KMS-11 (cell line): ENCODE data around the gene MAP1LC3A.
A peak's percentile ranks its signal among the peaks of the same experiment; 100 is the strongest.
"Not testable (repeated sequence)": the region's sequence is repeated elsewhere in the genome, so short reads cannot be mapped to it uniquely, and the experiment has no call there.

Experiments
- H2AFZ ChIP-seq: fragments of 200-600 bp; sonication (generic); 2 replicates; pipeline ENCODE4 v1.6.1; 2016; ENCODE audit warnings: antibody characterized with exemption, mixed run types, low read depth
- H3K27ac ChIP-seq: fragments of 200-600 bp; sonication (generic); 2 replicates; pipeline ENCODE4 v1.6.1; 2016; ENCODE audit warnings: mild to moderate bottlenecking, mixed run types
- H3K27me3 ChIP-seq: fragments of 200-600 bp; sonication (generic); 2 replicates; pipeline ENCODE4 v1.6.1; 2017; ENCODE audit warnings: mild to moderate bottlenecking, low read depth, mixed run types, moderate library complexity; ENCODE audit not compliant: insufficient read depth
- H3K36me3 ChIP-seq: fragments of 200-600 bp; sonication (generic); 2 replicates; pipeline ENCODE4 v1.6.1; 2017; ENCODE audit warnings: mild to moderate bottlenecking, mixed run types; ENCODE audit not compliant: insufficient read depth
- H3K4me1 ChIP-seq: fragments of 200-600 bp; sonication (generic); 2 replicates; pipeline ENCODE4 v1.6.1; 2016; ENCODE audit warnings: mild to moderate bottlenecking, low read depth, mixed run types; ENCODE audit not compliant: poor library complexity, severe bottlenecking
- H3K4me2 ChIP-seq: fragments of 200-600 bp; sonication (generic); 2 replicates; pipeline ENCODE4 v1.7.0; 2016; ENCODE audit warnings: mild to moderate bottlenecking, mixed run types
- H3K4me3 ChIP-seq: fragments of 200-600 bp; sonication (generic); IDR thresholded peaks from 2 replicates; pipeline ENCODE4 v1.6.1; 2017; ENCODE audit warnings: low read depth, low read length, mixed read lengths; ENCODE audit not compliant: insufficient read depth
- H3K79me2 ChIP-seq: fragments of 200-600 bp; sonication (generic); 2 replicates; pipeline ENCODE4 v1.6.1; 2016; ENCODE audit warnings: low read depth, mixed run types; ENCODE audit not compliant: insufficient read depth
- H3K9ac ChIP-seq: fragments of 200-600 bp; sonication (generic); 2 replicates; pipeline ENCODE4 v1.6.1; 2016; ENCODE audit warnings: mild to moderate bottlenecking, mixed run types
- H4K20me1 ChIP-seq: fragments of 200-600 bp; sonication (generic); 2 replicates; pipeline ENCODE4 v1.6.1; 2016; ENCODE audit warnings: mild to moderate bottlenecking, mixed run types; ENCODE audit not compliant: insufficient read depth
- CTCF ChIP-seq: fragments of 200-600 bp; sonication (generic); conservative IDR thresholded peaks from 2 replicates; pipeline ENCODE4 v1.6.1; 2017; ENCODE audit warnings: low read depth, mild to moderate bottlenecking, antibody characterized with exemption, low read length, moderate library complexity, mixed read lengths

MAP1LC3A gene

GRCh38 chr20:34516247-34517113 lies 42.0 kb upstream of the MAP1LC3A start, which contains the start of gene DYNLRB1:
Gene DYNLRB1 (plus strand): TSS chr20:34516422. CDS start chr20:34516459, 37 bp downstream.
- Histone ChIP-seq H3K9ac (peak within 1 kb of the TSS; percentile 75), H3K27ac (peak within 1 kb of the TSS; percentile 79), H3K79me2 (peaks cover 46% of the 10 kb centered on the region), H3K36me3 (0 out of 2 replicates have a peak, but pooled peaks cover under 1% of the 10 kb centered on the region), H3K4me1 (peaks cover 44% of the 10 kb centered on the region), H4K20me1 (no peaks in the 10 kb centered on the region; the same call in 1 of the 2 replicates), H3K4me3 (peak within 1 kb of the TSS; percentile 38), H2AFZ (peak within 1 kb of the TSS; percentile 95), H3K4me2 (peak within 1 kb of the TSS; percentile 83), H3K27me3 (no peaks in the 10 kb centered on the region)
- no peak for TF ChIP-seq CTCF

- H3K4me2 ChIP-seq = peak overlapping the region; percentile 83
- H4K20me1 ChIP-seq = no peaks in the 10 kb centered on the region; the same call in 1 of the 2 replicates
- peak overlapping the region; percentile 79 for H3K27ac ChIP-seq
- peaks cover 48% of the 10 kb centered on the region for H3K4me1 ChIP-seq
- no peak for TF ChIP-seq CTCF
- H3K79me2 ChIP-seq = peaks cover 53% of the 10 kb centered on the region
- H3K36me3 ChIP-seq = no peaks in the 10 kb centered on the region
- peak overlapping the region; percentile 95 for H2AFZ ChIP-seq
- no peaks in the 10 kb centered on the region for H3K27me3 ChIP-seq
- peak overlapping the region; percentile 75; the same call in 1 of the 2 replicates for H3K9ac ChIP-seq
- H3K4me3 ChIP-seq = peak overlapping the region; percentile 38
Measured at GRCh38 chr20:34517114-34517505, 41.4 kb upstream of the MAP1LC3A start.

GRCh38 chr20:34518863-34519262 lies 39.7 kb upstream of the MAP1LC3A start:
- H3K36me3 ChIP-seq, H4K20me1 ChIP-seq, H3K4me2 ChIP-seq, H3K4me3 ChIP-seq, H3K27me3 ChIP-seq, H3K27ac ChIP-seq, H3K9ac ChIP-seq, H2AFZ ChIP-seq: not testable (repeated sequence)
- Histone ChIP-seq H3K79me2 (peaks cover 68% of the 10 kb centered on the region), H3K4me1 (peaks cover 54% of the 10 kb centered on the region)

- peaks cover 45% of the 10 kb centered on the region for H3K4me1 ChIP-seq
- H2AFZ ChIP-seq, H3K36me3 ChIP-seq, H3K4me2 ChIP-seq, H3K4me3 ChIP-seq, H4K20me1 ChIP-seq, H3K27me3 ChIP-seq, H3K9ac ChIP-seq, H3K27ac ChIP-seq: not testable (repeated sequence)
- peaks cover 78% of the 10 kb centered on the region for H3K79me2 ChIP-seq
Measured at GRCh38 chr20:34519841-34520240, 38.7 kb upstream of the MAP1LC3A start.

DNA sequence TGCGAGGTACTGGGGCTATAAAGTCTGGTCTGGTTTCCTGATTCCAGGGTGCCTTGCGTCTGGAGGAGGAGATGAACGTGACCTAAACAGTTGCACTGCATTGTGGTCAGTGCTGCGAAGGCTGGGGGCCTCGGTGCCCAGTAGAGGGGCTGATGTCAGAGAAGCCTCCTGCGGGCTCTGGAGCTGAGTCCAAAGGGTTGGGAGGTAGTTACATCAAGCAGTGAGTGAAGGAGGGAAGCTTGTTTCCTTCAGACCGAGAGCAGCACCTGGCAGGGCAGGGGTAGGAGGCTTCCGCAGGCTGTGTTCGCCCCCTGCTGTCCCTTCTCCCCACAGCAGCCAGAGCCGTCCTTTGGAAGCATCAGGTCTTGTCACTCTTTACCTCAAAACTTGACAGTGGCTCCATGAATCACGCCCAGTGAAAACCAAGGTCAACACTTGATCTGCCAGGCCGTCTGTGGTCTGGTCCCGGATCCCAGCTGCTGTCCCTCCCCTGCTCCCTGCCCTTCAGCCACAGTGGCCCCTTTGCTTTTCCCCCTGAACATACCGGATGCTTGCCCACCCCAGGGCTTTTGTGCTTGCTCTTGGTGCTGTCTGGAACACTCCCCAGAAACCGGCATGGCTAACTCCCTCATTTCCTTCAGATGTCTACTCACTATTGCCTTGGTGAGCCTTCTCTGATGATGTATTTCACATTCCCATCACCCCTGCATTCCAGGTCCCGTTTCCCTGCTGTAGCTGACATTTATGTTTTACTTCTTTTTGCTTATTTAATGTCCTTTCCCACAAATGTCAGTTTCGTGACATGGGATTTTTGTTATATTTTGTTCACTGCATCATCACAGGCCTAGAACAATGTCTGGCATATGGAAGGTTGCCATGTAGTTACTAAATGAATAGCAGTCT lies 35.3 kb upstream of the MAP1LC3A start:
- H4K20me1 ChIP-seq = no peaks in the 10 kb centered on the region; the same call in 1 of the 2 replicates
- peaks cover 33% of the 10 kb centered on the region for H3K4me1 ChIP-seq
- peak; percentile 59 for TF ChIP-seq CTCF
- H3K4me3 ChIP-seq = no peak overlapping the region
- H3K79me2 ChIP-seq = peaks cover 73% of the 10 kb centered on the region
- no peak overlapping the region for H3K9ac ChIP-seq
- H3K36me3 ChIP-seq = peaks cover 6% of the 10 kb centered on the region; the same call in 1 of the 2 replicates
- no peak overlapping the region; the same call in 1 of the 2 replicates for H3K27ac ChIP-seq
- no peak overlapping the region for H2AFZ ChIP-seq
- H3K27me3 ChIP-seq = no peaks in the 10 kb centered on the region
- peak overlapping the region; percentile 38; the same call in 1 of the 2 replicates for H3K4me2 ChIP-seq
